BLaER1 (cell line): Measurements from ENCODE around the gene DENND11.
"Not testable (repeated sequence)": the region's sequence is repeated elsewhere in the genome, so short reads cannot be mapped to it uniquely, and the experiment has no call there.

ENCODE experiments used
- H3K27ac ChIP-seq: shearing (Covaris generic); formaldehyde crosslinking; 2 replicates; pipeline ENCODE4 v1.8.1; 2022
- H3K27me3 ChIP-seq: shearing (Covaris generic); formaldehyde crosslinking; 2 replicates; pipeline ENCODE4 v1.8.1; 2022
- H3K36me3 ChIP-seq: shearing (Covaris generic); formaldehyde crosslinking; 2 replicates; pipeline ENCODE4 v1.8.1; 2022
- H3K4me1 ChIP-seq: shearing (Covaris generic); formaldehyde crosslinking; 2 replicates; pipeline ENCODE4 v1.8.1; 2022
- H3K4me2 ChIP-seq: shearing (Covaris generic); formaldehyde crosslinking; 2 replicates; pipeline ENCODE4 v1.8.1; 2022
- H3K4me3 ChIP-seq: shearing (Covaris generic); formaldehyde crosslinking; 2 replicates; pipeline ENCODE4 v1.8.1; 2022
- H3K9ac ChIP-seq: shearing (Covaris generic); formaldehyde crosslinking; 2 replicates; pipeline ENCODE4 v1.8.1; 2022
- H3K9me3 ChIP-seq: shearing (Covaris generic); formaldehyde crosslinking; 2 replicates; pipeline ENCODE4 v1.8.1; 2022
- H4K20me1 ChIP-seq: shearing (Covaris generic); formaldehyde crosslinking; 2 replicates; pipeline ENCODE4 v1.8.1; 2022
- Cebpa-rat ChIP-seq: shearing (Covaris generic); IDR thresholded peaks from 2 replicates; pipeline ENCODE4 v1.8.1; 2022

Gene DENND11

GRCh38 chr7:141699860-141700259 is 2.1 kb downstream of the DENND11 start:
- peaks cover 54% of the 10 kb centered on the region for H4K20me1 ChIP-seq

GRCh38 chr7:141698247-141699015 is 3.5 kb downstream of the DENND11 start:
- no peak overlapping the region for H3K9ac ChIP-seq
- TF ChIP-seq Cebpa-rat, result no peak

More at GRCh38 chr7:141699860-141700259, 2.1 kb downstream of the DENND11 start:
- no peak overlapping the region for H3K9ac ChIP-seq
- 0 out of 2 replicates have a peak, but pooled peaks cover 7% of the 10 kb centered on the region for H3K27me3 ChIP-seq
- H3K4me1 ChIP-seq, result peaks cover 62% of the 10 kb centered on the region
- H3K9me3 ChIP-seq, result no peaks in the 10 kb centered on the region
- H3K4me3 ChIP-seq, result no peak overlapping the region
- H3K4me2 ChIP-seq, result peak overlapping the region; percentile 91
- H3K27ac ChIP-seq, result no peak overlapping the region
- no peaks in the 10 kb centered on the region for H3K36me3 ChIP-seq
- TF ChIP-seq Cebpa-rat, result no peak

GRCh38 chr7:141697211-141697871 is 4.6 kb downstream of the DENND11 start:
- TF ChIP-seq Cebpa-rat, result no peak
- Histone ChIP-seq H3K9ac (no peak overlapping the region), H3K4me2 (peak overlapping the region; percentile 10), H3K27me3 (no peaks in the 10 kb centered on the region), H3K9me3 (no peaks in the 10 kb centered on the region), H4K20me1 (peaks cover 66% of the 10 kb centered on the region), H3K27ac (no peak overlapping the region), H3K4me1 (peaks cover 55% of the 10 kb centered on the region), H3K36me3 (no peaks in the 10 kb centered on the region), H3K4me3 (no peak overlapping the region)

More at GRCh38 chr7:141698247-141699015, 3.5 kb downstream of the DENND11 start:
- Histone ChIP-seq H4K20me1 (peaks cover 59% of the 10 kb centered on the region), H3K9me3 (no peaks in the 10 kb centered on the region), H3K27ac (no peak overlapping the region), H3K36me3 (no peaks in the 10 kb centered on the region), H3K4me1 (peaks cover 62% of the 10 kb centered on the region), H3K27me3 (0 out of 2 replicates have a peak, but pooled peaks cover 7% of the 10 kb centered on the region), H3K4me3 (no peak overlapping the region), H3K4me2 (peak overlapping the region; percentile 91)

- Histone ChIP-seq H3K36me3 (no peaks in the 10 kb centered on the region), H3K9me3 (no peaks in the 10 kb centered on the region), H3K9ac (no peak overlapping the region), H3K4me1 (peaks cover 53% of the 10 kb centered on the region), H3K4me3 (no peak overlapping the region), H3K27me3 (no peaks in the 10 kb centered on the region), H4K20me1 (peaks cover 71% of the 10 kb centered on the region), H3K27ac (no peak overlapping the region), H3K4me2 (peak overlapping the region; percentile 27; the same call in 1 of the 2 replicates)
- TF ChIP-seq Cebpa-rat, result no peak
Observed at GRCh38 chr7:141696348-141696747, 5.6 kb downstream of the DENND11 start.

GRCh38 chr7:141695803-141696289 is 6.1 kb downstream of the DENND11 start:
- Histone ChIP-seq H3K9me3 (no peaks in the 10 kb centered on the region), H3K27me3 (no peaks in the 10 kb centered on the region), H3K9ac (no peak overlapping the region), H3K4me1 (peaks cover 50% of the 10 kb centered on the region), H3K4me2 (peak overlapping the region; percentile 27; the same call in 1 of the 2 replicates), H3K36me3 (no peaks in the 10 kb centered on the region), H3K4me3 (no peak overlapping the region), H3K27ac (no peak overlapping the region), H4K20me1 (peaks cover 74% of the 10 kb centered on the region)
- no peak for TF ChIP-seq Cebpa-rat

GRCh38 chr7:141693082-141693481 is 8.9 kb downstream of the DENND11 start:
- H3K36me3 ChIP-seq, result no peaks in the 10 kb centered on the region
- no peak overlapping the region for H3K27ac ChIP-seq
- H3K4me1 ChIP-seq, result peaks cover 23% of the 10 kb centered on the region
- H3K9ac ChIP-seq, result no peak overlapping the region
- no peaks in the 10 kb centered on the region for H3K9me3 ChIP-seq
- TF ChIP-seq Cebpa-rat, result no peak
- H3K27me3 ChIP-seq, result no peaks in the 10 kb centered on the region
- no peak overlapping the region for H3K4me2 ChIP-seq
- H3K4me3 ChIP-seq, result no peak overlapping the region
- H4K20me1 ChIP-seq, result peaks cover 47% of the 10 kb centered on the region

- H3K9me3 ChIP-seq, result no peaks in the 10 kb centered on the region
Observed at GRCh38 chr7:141691961-141692360, 10.0 kb downstream of the DENND11 start.

GRCh38 chr7:141691540-141691939 is 10.4 kb downstream of the DENND11 start:
- no peak for TF ChIP-seq Cebpa-rat
- Histone ChIP-seq H3K27ac (no peak overlapping the region), H3K36me3 (peaks cover 1% of the 10 kb centered on the region; the same call in 1 of the 2 replicates), H3K4me3 (no peak overlapping the region), H3K4me2 (no peak overlapping the region), H3K9ac (no peak overlapping the region), H3K27me3 (no peaks in the 10 kb centered on the region), H3K4me1 (peaks cover 16% of the 10 kb centered on the region), H4K20me1 (peaks cover 34% of the 10 kb centered on the region), H3K9me3 (no peaks in the 10 kb centered on the region)

More at GRCh38 chr7:141691961-141692360, 10.0 kb downstream of the DENND11 start:
- H3K9ac ChIP-seq, result no peak overlapping the region
- H3K4me2 ChIP-seq, result no peak overlapping the region
- no peak overlapping the region for H3K4me3 ChIP-seq
- peaks cover 14% of the 10 kb centered on the region for H3K4me1 ChIP-seq
- no peak for TF ChIP-seq Cebpa-rat
- no peak overlapping the region for H3K27ac ChIP-seq
- no peaks in the 10 kb centered on the region for H3K27me3 ChIP-seq
- no peaks in the 10 kb centered on the region for H3K36me3 ChIP-seq
- peaks cover 36% of the 10 kb centered on the region for H4K20me1 ChIP-seq

GRCh38 chr7:141689072-141689825 is 12.7 kb downstream of the DENND11 start:
- H3K4me3 ChIP-seq, result not testable (repeated sequence)

More at GRCh38 chr7:141689072-141689825, 12.7 kb downstream of the DENND11 start:
- not testable (repeated sequence) for H3K4me2 ChIP-seq, H3K9me3 ChIP-seq, H3K27me3 ChIP-seq, H3K9ac ChIP-seq, H3K4me1 ChIP-seq, H3K27ac ChIP-seq
- Histone ChIP-seq H4K20me1 (peaks cover 19% of the 10 kb centered on the region), H3K36me3 (peaks cover 16% of the 10 kb centered on the region)
